ENCODE data around the gene SNX14. TPM values are rescaled to one million over a fixed set of nuclear protein-coding genes. Genes with fewer than 3 reads are reported as not detected.

SNX14 gene
- total RNA-seq, 1 experiment from 2014 or later: 84.8 TPM

GRCh38 chr6:85642774-85643536 is 49.3 kb upstream of the SNX14 start, which contains the start of gene SYNCRIP (continued):
- TF ChIP-seq CTCF (IDR thresholded peaks at IDR 0.05 in 2 of 3, conservative IDR thresholded peaks at IDR 0.05 in 1 of 3; ENCODE audit: borderline replicate concordance in 1 of 3, insufficient read depth in 1 of 3, low read depth in 2 of 3, low read length in 2 of 3): no peak
- no peak for TF ChIP-seq EZH2 (IDR thresholded peaks at IDR 0.05)
- peak; percentile 77 for TF ChIP-seq TCF7L2 (IDR thresholded peaks at IDR 0.05; ENCODE audit: borderline replicate concordance, extremely low read depth, insufficient read depth, insufficient read length)

- no peak overlapping the region for H2AFZ ChIP-seq (ENCODE audit: low read depth, low read length, poor library complexity, severe bottlenecking)
Measured at GRCh38 chr6:85641897-85642773, 48.5 kb upstream of the SNX14 start.

More at GRCh38 chr6:85641897-85642773, 48.5 kb upstream of the SNX14 start:
- TF ChIP-seq ZFX (IDR thresholded peaks at IDR 0.05) (peak; percentile 67; the same call in 1 of the 2 replicates), FOSL1 (IDR thresholded peaks at IDR 0.05; ENCODE audit: low read depth) (no peak), EGR1 (IDR thresholded peaks at IDR 0.05; ENCODE audit: low read depth) (no peak), CEBPB (IDR thresholded peaks at IDR 0.05; ENCODE audit: low read depth) (no peak)
- TF ChIP-seq, protein P1, sequence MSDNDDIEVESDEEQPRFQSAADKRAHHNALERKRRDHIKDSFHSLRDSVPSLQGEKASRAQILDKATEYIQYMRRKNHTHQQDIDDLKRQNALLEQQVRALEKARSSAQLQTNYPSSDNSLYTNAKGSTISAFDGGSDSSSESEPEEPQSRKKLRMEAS (IDR thresholded peaks at IDR 0.05): peak; percentile 77
- Histone ChIP-seq H3K9me3 (ENCODE audit: control insufficient read depth in 1 of 2, insufficient read depth in 1 of 2, low read depth in 1 of 2, low read length in 2 of 2) (no peaks in the 10 kb centered on the region), H3K27me3 (ENCODE audit: insufficient read depth, low read length) (no peaks in the 10 kb centered on the region), H3K4me3 (replicated peaks in 1 of 2; ENCODE audit: low read depth in 1 of 2, low read length in 2 of 2) (peak overlapping the region; percentile 98 to 99), H4K20me1 (ENCODE audit: insufficient read depth) (peaks cover 36% of the 10 kb centered on the region), H3K36me3 (ENCODE audit: control insufficient read depth in 1 of 2, insufficient read depth in 2 of 2, low read length in 2 of 2) (peaks cover 28 to 49% of the 10 kb centered on the region in 2 experiments), H3K27ac (ENCODE audit: low read depth, low read length) (peak overlapping the region; percentile 99), H3K79me2 (ENCODE audit: insufficient read depth, low read length) (peaks cover 59% of the 10 kb centered on the region), H3K9ac (ENCODE audit: low read length) (peak overlapping the region; percentile 100), H3K4me1 (ENCODE audit: control insufficient read depth in 1 of 2, insufficient read depth in 2 of 2, low read length in 2 of 2) (peaks cover 9 to 35% of the 10 kb centered on the region in 2 experiments; a peak in 3 of 4 replicates), H3K4me2 (ENCODE audit: low read length) (peak overlapping the region; percentile 89), H3K9me2 (ENCODE audit: insufficient read depth) (no peaks in the 10 kb centered on the region)
- DNase-seq (ENCODE audit: low read depth, low spot score) (no peak), ATAC-seq (no peak)
- intact Hi-C loops (cut with micrococcal nuclease): no loop called here
- ChIA-PET RAD21 (ENCODE audit: low non-redundant PET in 1 of 2, low total read pairs in 2 of 2, uncharacterized antibody in 2 of 2, unreplicated experiment in 2 of 2) (interaction anchor here in 1 of 2 experiments (0.6 to 1.2 kb wide), 2 partner anchors 36 to 44 kb away, joined by 3 to 5 read pairs; no protein-coding TSS in a partner anchor), POLR2A (interaction anchor here (0.7 to 8.5 kb wide), 9 partner anchors 11 to 192 kb away, joined by 3 to 192 read pairs (median 5); partner anchors contain the start of genes NT5E and SNX14), CTCF (interaction anchor here (1.9 kb wide), 1 partner anchor 18 kb away, joined by 10 read pairs; no protein-coding TSS in a partner anchor)
- BruUV-seq (replicated peaks): no TSS peak
